ENCODE results near the gene USP37. TPM values are rescaled to one million over a fixed set of nuclear protein-coding genes. Genes with fewer than 3 reads are reported as not detected.

Gene USP37
- total and polyA plus RNA-seq, 4 experiments from 2014 or later: 8.5 to 29.1 (median 19.6) TPM

DNA sequence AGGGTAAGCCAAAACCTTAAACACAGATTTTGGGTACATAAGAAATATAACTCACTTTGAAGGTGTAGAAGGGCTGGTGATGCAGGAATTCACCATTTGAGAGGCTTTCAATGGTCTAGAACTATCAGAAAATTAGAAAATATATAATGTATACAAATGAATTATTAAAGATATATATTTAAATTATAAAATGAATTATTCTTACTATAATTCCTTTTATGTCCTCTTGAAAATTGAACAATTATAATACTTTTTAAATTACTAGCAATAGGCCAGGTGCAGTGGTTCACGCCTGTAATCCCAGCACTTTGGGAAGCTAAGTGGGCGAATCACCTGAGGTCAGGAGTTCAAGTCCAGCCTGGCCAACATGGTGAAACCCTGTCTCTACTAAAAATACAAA is 88.6 kb downstream of the USP37 start:
- H3K4me3 ChIP-seq (ENCODE audit: low read length in 2 of 2): no peak overlapping the region
- peaks cover 25% of the 10 kb centered on the region for H3K36me3 ChIP-seq (ENCODE audit: insufficient read depth, low read length)
- H3K9me3 Mint-ChIP-seq: no peaks in the 10 kb centered on the region
- intact Hi-C loops (cut with micrococcal nuclease): loop anchor here (10.0 kb wide), 1 partner anchor 285 kb away; no protein-coding TSS in a partner anchor
- H3K4me1 Mint-ChIP-seq: peaks cover 6 to 15% (median 10%) of the 10 kb centered on the region in 4 donors
- DNase-seq: no peak
- no peak overlapping the region for H3K4me3 Mint-ChIP-seq
- no peak overlapping the region for H3K27ac ChIP-seq (ENCODE audit: low read depth, low read length)
- H3K27me3 ChIP-seq (ENCODE audit: insufficient read depth, low read length): no peaks in the 10 kb centered on the region
- POLR2A ChIA-PET (ENCODE audit: partially characterized antibody): no interaction called here
- peaks cover 32 to 58% of the 10 kb centered on the region in 2 donors for H3K36me3 Mint-ChIP-seq
- H3K27me3 Mint-ChIP-seq: no peaks in the 10 kb centered on the region
- CTCF ChIA-PET (ENCODE audit: partially characterized antibody): interaction anchor here (0.7 to 0.9 kb wide), 2 partner anchors 25 to 30 kb away, joined by 4 read pairs; no protein-coding TSS in a partner anchor
- no peak overlapping the region for H3K27ac Mint-ChIP-seq
- H3K4me1 ChIP-seq (ENCODE audit: insufficient read depth, low read length): peaks cover 8% of the 10 kb centered on the region
- no peaks in the 10 kb centered on the region for H3K9me3 ChIP-seq (ENCODE audit: control insufficient read depth in 1 of 2, low read length in 2 of 2)

DNA sequence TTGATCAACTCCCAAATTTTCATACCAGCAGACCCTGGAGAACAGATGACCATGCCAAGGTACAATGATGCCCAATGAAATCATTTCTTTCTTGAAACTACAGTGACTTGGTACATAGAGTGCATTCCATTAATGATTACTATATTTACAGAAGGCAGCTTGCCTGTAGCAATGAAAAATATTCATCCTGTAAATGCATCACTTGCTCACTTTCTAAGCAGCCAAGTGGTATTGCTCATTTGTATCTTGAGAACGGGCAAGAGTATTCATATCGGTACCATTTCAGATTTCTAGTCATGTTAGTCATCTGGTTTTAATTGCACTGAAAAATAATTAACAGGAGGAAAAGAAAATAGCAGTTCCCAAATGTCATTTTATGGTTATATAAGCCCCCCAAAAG is 89.6 kb downstream of the USP37 start:
- Mint-ChIP-seq H3K9me3 (no peaks in the 10 kb centered on the region), H3K4me3 (no peak overlapping the region), H3K27me3 (no peaks in the 10 kb centered on the region), H3K27ac (peak overlapping the region in 1 of 7 donors; percentile 9), H3K36me3 (peaks cover 38 to 60% of the 10 kb centered on the region in 2 donors), H3K4me1 (peaks cover 4 to 11% (median 8%) of the 10 kb centered on the region in 4 donors)
- no peak for DNase-seq
- Histone ChIP-seq H3K4me1 (ENCODE audit: insufficient read depth, low read length) (peaks cover 8% of the 10 kb centered on the region), H3K27me3 (ENCODE audit: insufficient read depth, low read length) (no peaks in the 10 kb centered on the region), H3K9me3 (ENCODE audit: control insufficient read depth in 1 of 2, low read length in 2 of 2) (no peaks in the 10 kb centered on the region), H3K4me3 (ENCODE audit: low read length in 2 of 2) (no peak overlapping the region), H3K36me3 (ENCODE audit: insufficient read depth, low read length) (peaks cover 35% of the 10 kb centered on the region), H3K27ac (ENCODE audit: low read depth, low read length) (no peak overlapping the region)
- intact Hi-C loops (cut with micrococcal nuclease): loop anchor here (10.0 kb wide), 1 partner anchor 284 kb away; no protein-coding TSS in a partner anchor
- ChIA-PET POLR2A (ENCODE audit: partially characterized antibody) (no interaction called here), CTCF (ENCODE audit: partially characterized antibody) (no interaction called here)

DNA sequence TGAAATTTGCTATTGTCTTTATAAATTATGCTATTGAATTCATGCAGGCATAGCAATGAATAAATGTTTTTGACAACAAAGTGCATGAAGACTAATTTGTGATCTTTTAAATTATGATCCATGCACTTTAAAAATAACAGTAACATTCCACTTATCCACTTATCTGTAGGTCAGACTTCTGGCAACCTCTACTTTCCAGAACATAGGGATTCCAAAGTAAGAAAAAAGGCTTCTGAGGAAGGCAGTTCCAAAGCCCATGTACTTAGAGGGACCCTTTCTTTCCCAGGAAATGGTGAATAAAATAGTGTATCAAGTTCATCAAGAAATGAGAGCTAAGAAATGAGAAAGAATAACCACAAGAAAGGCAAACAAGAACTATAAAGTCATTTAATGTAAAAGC is 90.9 kb downstream of the USP37 start:
- Histone ChIP-seq H3K4me1 (ENCODE audit: insufficient read depth, low read length) (no peaks in the 10 kb centered on the region), H3K4me3 (ENCODE audit: low read length in 2 of 2) (no peak overlapping the region), H3K27ac (ENCODE audit: low read depth, low read length) (no peak overlapping the region), H3K36me3 (ENCODE audit: insufficient read depth, low read length) (peaks cover 43% of the 10 kb centered on the region), H3K27me3 (ENCODE audit: insufficient read depth, low read length) (no peaks in the 10 kb centered on the region), H3K9me3 (ENCODE audit: control insufficient read depth in 1 of 2, low read length in 2 of 2) (no peaks in the 10 kb centered on the region)
- intact Hi-C loops (cut with micrococcal nuclease): loop anchor here (10.0 kb wide), 1 partner anchor 282 kb away; no protein-coding TSS in a partner anchor
- H3K27ac Mint-ChIP-seq: no peak overlapping the region
- no peaks in the 10 kb centered on the region for H3K9me3 Mint-ChIP-seq
- no peak overlapping the region for H3K4me3 Mint-ChIP-seq
- peaks cover 45 to 64% of the 10 kb centered on the region in 2 donors for H3K36me3 Mint-ChIP-seq
- CTCF ChIA-PET (ENCODE audit: partially characterized antibody): no interaction called here
- POLR2A ChIA-PET (ENCODE audit: partially characterized antibody): no interaction called here
- no peaks in the 10 kb centered on the region for H3K4me1 Mint-ChIP-seq
- no peaks in the 10 kb centered on the region for H3K27me3 Mint-ChIP-seq
- DNase-seq: no peak

DNA sequence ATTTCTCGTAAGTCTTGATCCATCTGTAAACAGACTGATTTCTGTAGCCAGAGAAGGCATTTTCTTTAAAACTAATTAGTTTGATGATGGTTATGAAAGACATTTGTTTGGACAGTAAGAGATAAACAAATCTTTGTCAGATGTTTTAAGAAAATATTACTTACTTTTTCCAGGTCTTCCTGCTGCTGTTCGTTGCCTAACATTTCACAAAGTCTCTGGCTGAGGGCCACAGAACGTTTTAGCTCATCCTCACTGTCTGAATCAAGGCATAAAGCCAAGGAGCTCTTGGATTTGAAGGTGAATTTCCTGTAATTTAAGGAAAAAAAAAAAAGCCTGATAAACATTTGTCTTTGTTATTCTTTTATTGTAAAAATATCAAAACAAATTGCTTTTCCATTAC is 91.5 kb downstream of the USP37 start:
- Mint-ChIP-seq H3K4me3 (no peak overlapping the region), H3K27me3 (no peaks in the 10 kb centered on the region), H3K36me3 (peaks cover 44 to 61% of the 10 kb centered on the region in 2 donors), H3K4me1 (peaks cover 0 to 2% (median 0%) of the 10 kb centered on the region in 4 donors), H3K27ac (no peak overlapping the region), H3K9me3 (no peaks in the 10 kb centered on the region)
- ChIA-PET CTCF (ENCODE audit: partially characterized antibody) (interaction anchor here (1.1 kb wide), 1 partner anchor 8 kb away, joined by 3 read pairs; no protein-coding TSS in a partner anchor), POLR2A (ENCODE audit: partially characterized antibody) (no interaction called here)
- no peak overlapping the region for H3K27ac ChIP-seq (ENCODE audit: low read depth, low read length)
- intact Hi-C loops (cut with micrococcal nuclease): loop anchor here (10.0 kb wide), 1 partner anchor 282 kb away; no protein-coding TSS in a partner anchor
- no peaks in the 10 kb centered on the region for H3K27me3 ChIP-seq (ENCODE audit: insufficient read depth, low read length)
- H3K4me1 ChIP-seq (ENCODE audit: insufficient read depth, low read length): no peaks in the 10 kb centered on the region
- H3K4me3 ChIP-seq (ENCODE audit: low read length in 2 of 2): no peak overlapping the region
- H3K36me3 ChIP-seq (ENCODE audit: insufficient read depth, low read length): peaks cover 39% of the 10 kb centered on the region
- H3K9me3 ChIP-seq (ENCODE audit: control insufficient read depth in 1 of 2, low read length in 2 of 2): no peaks in the 10 kb centered on the region
- no peak for DNase-seq

DNA sequence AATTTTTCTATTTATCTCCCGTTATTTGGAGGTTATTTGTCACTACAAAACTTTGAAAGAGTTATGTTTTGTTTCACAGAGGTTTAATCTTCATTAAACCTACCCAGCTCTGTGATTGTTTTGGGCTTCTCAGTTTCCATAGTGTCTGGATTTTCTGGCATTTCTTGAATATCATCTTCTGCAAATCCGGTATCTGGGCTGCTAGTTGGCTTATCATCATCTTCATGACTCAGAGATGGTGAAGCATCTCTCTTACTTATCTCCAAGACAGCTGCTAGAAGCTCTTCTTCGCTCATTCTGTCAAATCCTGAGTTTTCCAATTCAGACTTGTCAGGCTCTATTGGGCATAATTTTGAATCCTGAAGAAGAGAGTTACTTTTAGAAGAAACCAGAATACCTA is 93.6 kb downstream of the USP37 start:
- no peak for DNase-seq
- intact Hi-C loops (cut with micrococcal nuclease): loop anchor here (10.0 kb wide), 1 partner anchor 280 kb away; no protein-coding TSS in a partner anchor
- H3K27ac ChIP-seq (ENCODE audit: low read depth, low read length): no peak overlapping the region
- H3K36me3 Mint-ChIP-seq: peaks cover 48 to 66% of the 10 kb centered on the region in 2 donors
- peak overlapping the region in 1 of 7 donors; percentile 3 for H3K27ac Mint-ChIP-seq
- H3K4me1 Mint-ChIP-seq: peaks cover 0 to 10% (median 5%) of the 10 kb centered on the region in 4 donors
- H3K9me3 Mint-ChIP-seq: no peaks in the 10 kb centered on the region
- ChIA-PET CTCF (ENCODE audit: partially characterized antibody) (interaction anchor here (1.3 to 1.8 kb wide), 3 partner anchors 13 to 173 kb away, joined by 4 to 5 read pairs (median 4); no protein-coding TSS in a partner anchor), POLR2A (ENCODE audit: partially characterized antibody) (no interaction called here)
- no peaks in the 10 kb centered on the region for H3K4me1 ChIP-seq (ENCODE audit: insufficient read depth, low read length)
- H3K9me3 ChIP-seq (ENCODE audit: control insufficient read depth in 1 of 2, low read length in 2 of 2): no peaks in the 10 kb centered on the region
- H3K36me3 ChIP-seq (ENCODE audit: insufficient read depth, low read length): peaks cover 26% of the 10 kb centered on the region
- no peaks in the 10 kb centered on the region for H3K27me3 ChIP-seq (ENCODE audit: insufficient read depth, low read length)
- H3K4me3 Mint-ChIP-seq: no peak overlapping the region
- H3K27me3 Mint-ChIP-seq: no peaks in the 10 kb centered on the region
- no peak overlapping the region for H3K4me3 ChIP-seq (ENCODE audit: low read length in 2 of 2)

DNA sequence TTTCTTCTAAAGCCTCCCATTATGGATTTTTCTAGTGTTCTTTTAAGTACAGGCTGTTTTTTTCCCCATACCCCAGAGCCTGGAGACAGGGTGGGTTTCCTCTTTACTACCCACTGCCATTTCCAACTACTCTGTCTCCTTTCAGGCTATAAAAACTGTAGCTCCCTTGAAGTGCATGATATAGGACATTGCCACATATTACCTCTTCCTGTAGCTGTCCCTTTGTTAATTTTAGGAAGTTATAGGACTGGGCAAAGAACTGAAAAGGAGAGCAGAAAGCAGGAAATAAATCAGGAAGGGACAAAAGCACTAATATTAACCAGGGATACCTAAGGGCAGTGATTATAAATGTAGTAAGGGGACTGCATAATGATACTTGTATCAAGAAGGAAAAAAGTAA is 95.2 kb downstream of the USP37 start:
- Mint-ChIP-seq H3K27ac (no peak overlapping the region), H3K36me3 (peaks cover 40 to 58% of the 10 kb centered on the region in 2 donors), H3K4me3 (no peak overlapping the region), H3K27me3 (no peaks in the 10 kb centered on the region), H3K9me3 (no peaks in the 10 kb centered on the region), H3K4me1 (peaks cover 0 to 10% (median 5%) of the 10 kb centered on the region in 4 donors)
- intact Hi-C loops (cut with micrococcal nuclease): loop anchor here (10.0 kb wide), 1 partner anchor 278 kb away; no protein-coding TSS in a partner anchor
- POLR2A ChIA-PET (ENCODE audit: partially characterized antibody): interaction anchor here (0.6 kb wide), 1 partner anchor 1069 kb away, joined by 3 read pairs; no protein-coding TSS in a partner anchor
- Histone ChIP-seq H3K27me3 (ENCODE audit: insufficient read depth, low read length) (no peaks in the 10 kb centered on the region), H3K36me3 (ENCODE audit: insufficient read depth, low read length) (peaks cover 26% of the 10 kb centered on the region), H3K27ac (ENCODE audit: low read depth, low read length) (no peak overlapping the region), H3K4me3 (ENCODE audit: low read length in 2 of 2) (no peak overlapping the region), H3K4me1 (ENCODE audit: insufficient read depth, low read length) (no peaks in the 10 kb centered on the region), H3K9me3 (ENCODE audit: control insufficient read depth in 1 of 2, low read length in 2 of 2) (no peaks in the 10 kb centered on the region)
- CTCF ChIA-PET (ENCODE audit: partially characterized antibody): interaction anchor here (0.6 kb wide), 1 partner anchor 284 kb away, joined by 3 read pairs; no protein-coding TSS in a partner anchor
- no peak for DNase-seq

DNA sequence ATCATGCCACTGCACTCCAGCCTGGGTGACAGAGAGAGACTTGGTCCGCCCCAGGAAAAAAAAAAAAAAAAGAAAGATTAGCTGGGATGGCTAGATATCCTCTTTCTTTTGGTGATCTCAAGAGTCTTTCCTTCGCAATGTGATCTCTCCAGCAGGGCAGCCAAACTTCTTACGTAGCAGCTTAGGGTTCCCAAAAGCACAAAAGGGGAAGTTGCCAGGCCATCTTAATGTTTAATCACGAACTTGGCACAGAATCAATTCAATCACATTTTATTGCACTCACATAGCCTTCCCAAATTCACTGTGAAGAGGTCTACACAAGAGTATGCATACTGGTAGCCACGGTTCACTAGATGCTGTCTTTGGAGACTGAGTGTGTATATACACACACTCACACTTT is 96.2 kb downstream of the USP37 start:
- Histone ChIP-seq H3K27me3 (ENCODE audit: insufficient read depth, low read length) (no peaks in the 10 kb centered on the region), H3K4me3 (ENCODE audit: low read length in 2 of 2) (no peak overlapping the region), H3K36me3 (ENCODE audit: insufficient read depth, low read length) (peaks cover 26% of the 10 kb centered on the region), H3K27ac (ENCODE audit: low read depth, low read length) (no peak overlapping the region), H3K9me3 (ENCODE audit: control insufficient read depth in 1 of 2, low read length in 2 of 2) (no peaks in the 10 kb centered on the region), H3K4me1 (ENCODE audit: insufficient read depth, low read length) (no peaks in the 10 kb centered on the region)
- Mint-ChIP-seq H3K27me3 (no peaks in the 10 kb centered on the region), H3K4me1 (peaks cover 0 to 10% (median 5%) of the 10 kb centered on the region in 4 donors), H3K9me3 (no peaks in the 10 kb centered on the region), H3K4me3 (no peak overlapping the region), H3K27ac (no peak overlapping the region), H3K36me3 (peaks cover 40 to 54% of the 10 kb centered on the region in 2 donors)
- CTCF ChIA-PET (ENCODE audit: partially characterized antibody): interaction anchor here (0.8 to 1.6 kb wide), 2 partner anchors 31 to 65 kb away, joined by 3 to 4 read pairs; no protein-coding TSS in a partner anchor
- POLR2A ChIA-PET (ENCODE audit: partially characterized antibody): interaction anchor here (0.9 kb wide), 1 partner anchor 66 kb away, joined by 3 read pairs; no protein-coding TSS in a partner anchor
- no peak for DNase-seq
- intact Hi-C loops (cut with micrococcal nuclease): loop anchor here (10.0 kb wide), 1 partner anchor 277 kb away; no protein-coding TSS in a partner anchor
